ENCODE data around the gene ABLIM2.

The ABLIM2 gene

DNA sequence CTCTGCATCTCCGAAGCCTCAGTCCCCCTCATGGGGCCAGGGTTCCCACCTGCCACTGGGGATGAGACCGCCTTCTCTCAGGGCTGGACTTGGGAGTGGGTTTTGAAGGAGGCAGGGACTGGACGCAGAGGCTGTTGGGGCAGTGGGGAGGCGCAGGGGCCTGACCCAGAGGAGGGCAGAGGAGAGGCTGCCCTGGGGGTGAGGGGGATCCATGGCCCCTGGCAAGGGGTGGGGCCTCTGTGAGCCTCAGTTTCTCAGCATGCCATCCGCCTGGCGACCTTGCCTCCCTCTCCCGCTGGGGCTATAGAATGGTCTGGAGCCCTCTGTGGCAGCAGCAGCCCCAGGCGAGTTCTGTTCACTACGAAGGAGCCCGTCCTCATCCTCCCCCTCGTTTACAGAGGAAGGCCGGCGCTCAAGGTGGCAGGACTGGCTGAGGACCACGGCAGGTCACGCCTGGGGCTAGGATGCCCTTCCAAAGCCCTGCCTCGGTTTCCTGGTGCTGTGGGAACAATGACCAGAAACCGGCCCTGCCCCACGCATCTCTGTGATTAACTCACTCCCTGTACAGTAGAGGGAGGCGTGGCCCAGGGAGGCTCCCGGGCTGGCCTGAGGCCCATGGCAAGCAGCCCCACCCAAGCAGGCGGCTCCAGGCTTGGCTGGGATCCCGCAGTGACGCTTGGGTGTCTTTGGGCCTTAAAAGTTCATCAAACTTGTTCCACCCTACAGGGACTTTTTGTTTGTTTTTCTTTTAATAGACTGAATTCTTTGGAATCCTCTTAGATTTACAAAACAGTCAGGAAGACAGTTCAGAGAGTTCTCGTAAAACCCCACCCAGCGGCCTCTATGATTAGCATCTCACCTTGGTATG, 24.5 kb upstream of the ABLIM2 start:
- peak overlapping the region; percentile 47 for H3K27ac ChIP-seq
- TF ChIP-seq ZFX (IDR thresholded peaks at IDR 0.05): no peak
- TF ChIP-seq, protein P1, sequence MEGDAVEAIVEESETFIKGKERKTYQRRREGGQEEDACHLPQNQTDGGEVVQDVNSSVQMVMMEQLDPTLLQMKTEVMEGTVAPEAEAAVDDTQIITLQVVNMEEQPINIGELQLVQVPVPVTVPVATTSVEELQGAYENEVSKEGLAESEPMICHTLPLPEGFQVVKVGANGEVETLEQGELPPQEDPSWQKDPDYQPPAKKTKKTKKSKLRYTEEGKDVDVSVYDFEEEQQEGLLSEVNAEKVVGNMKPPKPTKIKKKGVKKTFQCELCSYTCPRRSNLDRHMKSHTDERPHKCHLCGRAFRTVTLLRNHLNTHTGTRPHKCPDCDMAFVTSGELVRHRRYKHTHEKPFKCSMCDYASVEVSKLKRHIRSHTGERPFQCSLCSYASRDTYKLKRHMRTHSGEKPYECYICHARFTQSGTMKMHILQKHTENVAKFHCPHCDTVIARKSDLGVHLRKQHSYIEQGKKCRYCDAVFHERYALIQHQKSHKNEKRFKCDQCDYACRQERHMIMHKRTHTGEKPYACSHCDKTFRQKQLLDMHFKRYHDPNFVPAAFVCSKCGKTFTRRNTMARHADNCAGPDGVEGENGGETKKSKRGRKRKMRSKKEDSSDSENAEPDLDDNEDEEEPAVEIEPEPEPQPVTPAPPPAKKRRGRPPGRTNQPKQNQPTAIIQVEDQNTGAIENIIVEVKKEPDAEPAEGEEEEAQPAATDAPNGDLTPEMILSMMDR (conservative IDR thresholded peaks at IDR 0.05): no peak

GRCh38 chr4:8182294-8182693, 23.7 kb upstream of the ABLIM2 start:
- no peak for TF ChIP-seq ZFX (IDR thresholded peaks at IDR 0.05)
- TF ChIP-seq, protein P1 (conservative IDR thresholded peaks at IDR 0.05): no peak
- peak overlapping the region; percentile 47 for H3K27ac ChIP-seq

DNA sequence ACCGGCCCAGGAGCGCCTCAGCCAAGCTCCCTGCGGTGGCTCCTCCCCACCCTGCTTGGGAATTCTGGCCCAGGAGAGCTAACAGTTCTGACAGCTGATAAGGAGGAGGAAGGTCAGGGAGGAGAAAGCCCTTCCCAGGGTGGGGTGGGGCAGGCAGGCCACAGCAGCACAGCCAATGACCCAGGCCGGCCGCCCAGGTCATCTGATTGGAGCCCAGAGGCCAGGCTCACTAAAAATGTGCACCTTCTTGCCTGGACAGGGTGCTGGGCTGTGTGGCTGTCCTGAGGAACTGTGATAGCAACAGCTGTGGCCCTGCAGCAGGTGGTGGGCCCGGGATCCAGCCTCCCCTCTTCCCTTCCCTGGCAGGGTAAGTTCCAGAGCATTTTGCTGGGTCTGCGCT, 23.2 kb upstream of the ABLIM2 start:
- peak overlapping the region; percentile 47 for H3K27ac ChIP-seq
- TF ChIP-seq, protein P1 (conservative IDR thresholded peaks at IDR 0.05): no peak
- no peak for TF ChIP-seq ZFX (IDR thresholded peaks at IDR 0.05)

- TF ChIP-seq ZFX (IDR thresholded peaks at IDR 0.05): no peak
- TF ChIP-seq, protein P1 (conservative IDR thresholded peaks at IDR 0.05): no peak
- no peak overlapping the region; the same call in 1 of the 2 replicates for H3K27ac ChIP-seq
Observed at GRCh38 chr4:8181119-8181518, 22.5 kb upstream of the ABLIM2 start.

DNA sequence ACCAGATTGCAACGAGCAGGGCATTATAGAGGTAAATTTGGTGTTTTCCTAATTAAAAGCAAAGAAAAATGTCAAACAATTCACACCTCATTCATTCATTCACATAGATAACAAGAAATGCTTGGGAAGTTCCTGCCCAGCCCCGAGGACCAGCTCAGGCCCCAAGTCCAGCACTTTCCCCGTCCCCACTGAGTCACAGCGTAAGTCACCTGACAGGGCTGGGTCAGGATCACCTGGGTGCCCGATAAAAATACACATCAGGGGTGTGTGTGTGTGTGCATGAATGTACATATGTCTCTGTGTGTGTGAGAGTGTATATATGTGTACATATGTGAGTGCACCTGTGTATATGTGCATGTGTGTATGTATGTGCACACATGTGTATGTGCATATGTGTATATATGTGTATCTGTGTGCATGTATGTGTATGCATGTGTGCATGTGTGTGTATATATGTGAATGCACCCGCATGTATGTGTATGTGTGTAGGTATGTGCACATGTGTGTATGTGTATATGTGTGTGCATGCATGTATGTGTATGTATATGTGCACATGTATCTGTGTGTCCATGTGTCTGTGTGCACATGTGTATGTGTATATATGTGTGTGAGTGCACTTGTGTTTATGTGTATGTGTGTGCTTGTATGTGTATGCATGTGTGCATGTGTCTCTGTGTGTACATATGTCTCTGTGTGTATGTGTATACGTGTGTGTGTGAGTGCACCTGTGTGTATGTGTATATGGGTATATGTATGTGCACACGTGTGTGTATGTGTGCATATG, 21.9 kb upstream of the ABLIM2 start:
- H3K27ac ChIP-seq: no peak overlapping the region
- no peak for TF ChIP-seq ZFX (IDR thresholded peaks at IDR 0.05)
- TF ChIP-seq, protein P1 (conservative IDR thresholded peaks at IDR 0.05): no peak

- no peak overlapping the region for H3K27ac ChIP-seq
- TF ChIP-seq, protein P1 (conservative IDR thresholded peaks at IDR 0.05): no peak
- TF ChIP-seq ZFX (IDR thresholded peaks at IDR 0.05): no peak
Observed at GRCh38 chr4:8179771-8180170, 21.2 kb upstream of the ABLIM2 start.

DNA sequence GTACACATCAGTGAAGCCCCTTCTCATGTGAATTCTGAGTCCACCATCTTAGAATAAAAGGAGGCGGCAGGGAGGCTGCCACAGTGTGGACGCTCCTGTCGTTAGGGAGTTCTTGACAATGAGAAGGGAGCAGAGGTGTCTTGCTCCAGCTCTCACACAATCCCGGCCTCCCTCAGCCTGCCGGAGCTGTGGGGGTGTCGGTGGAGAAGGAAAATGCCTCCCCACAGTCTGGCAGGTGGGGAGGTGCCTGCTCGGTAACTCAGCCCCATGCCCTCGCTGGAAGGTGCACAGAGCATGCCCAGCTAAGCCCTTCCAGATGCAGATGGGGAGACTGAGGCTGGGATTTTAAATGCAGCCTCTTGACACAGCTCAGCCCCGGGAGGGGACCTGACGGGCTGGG, 20.5 kb upstream of the ABLIM2 start:
- no peak for TF ChIP-seq ZFX (IDR thresholded peaks at IDR 0.05)
- TF ChIP-seq, protein P1 (conservative IDR thresholded peaks at IDR 0.05): no peak
- no peak overlapping the region for H3K27ac ChIP-seq

All from C4-2B (cell line).